Measurements from ENCODE around the gene NOP53.
A peak's percentile ranks its signal among the peaks of the same experiment; 100 is the strongest.
"Not testable (repeated sequence)": the region's sequence is repeated elsewhere in the genome, so short reads cannot be mapped to it uniquely, and the experiment has no call there.

NOP53 gene

DNA sequence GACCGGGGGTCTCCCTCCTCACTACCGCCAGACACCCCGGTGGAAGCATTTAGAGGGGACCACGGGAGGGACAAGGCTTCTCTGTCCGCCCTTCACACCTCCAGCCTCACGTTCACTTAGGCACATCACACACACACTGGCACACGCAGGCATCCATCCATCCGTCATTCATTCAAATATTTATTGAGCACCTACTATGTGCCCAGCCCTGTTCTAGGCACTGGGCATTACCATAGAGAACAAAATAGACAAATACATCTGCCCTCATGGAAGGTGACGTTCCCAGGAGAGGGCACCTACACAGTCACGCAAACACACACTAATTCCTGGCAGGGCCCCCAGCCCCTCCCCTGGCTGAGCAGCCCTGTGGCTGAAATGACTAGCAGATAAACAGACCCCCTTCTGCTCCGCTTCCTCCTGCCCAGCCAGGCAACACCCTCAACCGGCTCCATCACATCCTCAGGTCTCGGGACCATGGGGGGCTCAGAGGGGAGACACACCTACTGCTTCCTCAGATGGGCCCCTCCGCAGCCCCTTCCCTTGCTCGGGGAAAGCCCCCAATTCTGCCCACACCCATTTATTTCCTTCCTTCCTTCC is 3.7 kb upstream of the NOP53 start:
- TF ChIP-seq TAF1 (IDR thresholded peaks at IDR 0.05; ENCODE audit: borderline replicate concordance, low read depth, low read length), result no peak
- TF ChIP-seq POLR2AphosphoS5 (IDR thresholded peaks at IDR 0.05; ENCODE audit: low read depth, low read length), result no peak
- no peak for DNase-seq (ENCODE audit: insufficient read length)
- no peak for FAIRE-seq

DNA sequence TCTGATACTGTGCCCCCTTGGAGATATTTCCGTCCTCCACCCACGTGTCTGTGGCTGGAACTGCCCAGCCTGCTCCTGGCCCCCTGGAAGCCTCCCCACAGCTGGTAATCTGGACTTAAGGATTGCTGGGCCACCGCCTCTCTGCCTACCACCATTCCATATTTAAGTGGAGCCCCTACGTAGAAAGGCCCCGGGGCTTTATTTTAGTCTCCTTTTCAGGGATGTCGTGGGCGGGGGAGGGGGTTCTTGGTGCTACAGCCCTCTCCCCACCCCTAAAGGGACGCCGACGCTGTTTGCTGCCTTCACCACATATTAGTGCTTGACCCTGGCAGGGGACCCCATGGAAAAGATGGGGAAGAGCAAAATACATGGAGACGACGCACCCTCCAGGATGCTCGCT is 2.7 kb upstream of the NOP53 start:
- TF ChIP-seq POLR2A (IDR thresholded peaks at IDR 0.05; ENCODE audit: low read depth, low read length) (no peak), TAF1 (IDR thresholded peaks at IDR 0.05; ENCODE audit: borderline replicate concordance, low read depth, low read length) (no peak), POLR2AphosphoS5 (IDR thresholded peaks at IDR 0.05; ENCODE audit: low read depth, low read length) (no peak)
- no peak for FAIRE-seq
- DNase-seq (ENCODE audit: insufficient read length), result no peak

DNA sequence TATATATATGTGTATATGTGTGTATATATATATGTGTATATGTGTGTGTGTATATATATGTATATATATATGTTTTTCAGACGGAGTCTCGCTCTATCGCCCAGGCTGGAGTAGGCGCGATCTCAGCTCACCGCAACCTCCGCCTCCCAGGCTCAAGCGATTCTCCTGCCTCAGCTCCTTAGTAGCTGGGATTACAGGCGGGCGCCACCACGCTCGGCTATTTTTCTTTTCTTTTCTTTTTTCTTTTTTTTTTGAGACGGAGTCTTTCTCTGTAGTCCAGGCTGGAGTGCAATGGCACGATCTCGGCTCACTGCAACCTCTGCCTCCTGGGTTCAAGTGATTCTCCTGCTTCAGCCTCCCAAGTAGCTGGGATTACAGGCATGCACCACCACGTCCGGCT is 783 bp downstream of the NOP53 start:
- DNase-seq (ENCODE audit: insufficient read length); FAIRE-seq: not testable (repeated sequence)

DNA sequence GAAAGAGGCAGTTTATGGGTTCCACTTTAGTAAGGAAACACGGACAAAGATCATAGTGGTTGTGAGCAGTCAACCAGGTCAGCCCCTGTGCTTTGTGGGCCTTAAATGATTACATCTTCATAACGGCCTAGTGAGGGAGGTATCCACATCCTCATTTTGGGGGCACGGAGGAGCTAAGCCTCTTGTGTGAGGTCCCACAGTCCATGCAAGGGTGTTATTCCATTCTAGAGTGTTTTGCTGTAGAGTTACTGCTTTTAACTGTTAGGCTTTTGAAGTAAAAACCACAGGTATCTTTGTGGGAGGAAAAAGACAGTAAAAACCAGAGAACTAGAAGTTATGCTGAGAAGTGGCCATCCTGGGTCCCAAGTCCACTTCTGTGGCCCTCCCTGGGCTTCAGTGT is 4.0 kb downstream of the NOP53 start:
- FAIRE-seq, result no peak
- TF ChIP-seq POLR2A (IDR thresholded peaks at IDR 0.05; ENCODE audit: low read depth, low read length), result no peak
- TF ChIP-seq POLR2AphosphoS5 (IDR thresholded peaks at IDR 0.05; ENCODE audit: low read depth, low read length), result no peak
- no peak for TF ChIP-seq TAF1 (IDR thresholded peaks at IDR 0.05; ENCODE audit: borderline replicate concordance, low read depth, low read length)

DNA sequence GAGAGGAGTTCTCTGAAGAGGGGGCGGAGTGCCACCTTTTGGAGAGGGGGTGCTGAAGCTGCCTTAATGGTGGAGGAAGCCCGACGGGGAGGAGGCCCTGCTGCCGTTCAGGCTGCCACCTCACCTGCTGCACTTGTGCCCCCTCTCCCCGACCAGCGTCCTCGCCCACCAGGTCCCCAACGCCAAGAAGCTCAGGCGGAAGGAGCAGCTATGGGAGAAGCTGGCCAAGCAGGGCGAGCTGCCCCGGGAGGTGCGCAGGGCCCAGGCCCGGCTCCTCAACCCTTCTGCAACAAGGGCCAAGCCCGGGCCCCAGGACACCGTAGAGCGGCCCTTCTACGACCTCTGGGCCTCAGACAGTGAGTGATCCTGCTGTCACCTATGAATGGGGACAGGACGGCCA is 5.4 kb downstream of the NOP53 start:
- FAIRE-seq (no peak), DNase-seq (ENCODE audit: insufficient read length) (no peak)
- TF ChIP-seq POLR2A (IDR thresholded peaks at IDR 0.05; ENCODE audit: low read depth, low read length), result no peak; the same call in 1 of the 2 replicates

More for the DNA sequence above, 4.0 kb downstream of the NOP53 start:
- DNase-seq (ENCODE audit: insufficient read length), result no peak

DNA sequence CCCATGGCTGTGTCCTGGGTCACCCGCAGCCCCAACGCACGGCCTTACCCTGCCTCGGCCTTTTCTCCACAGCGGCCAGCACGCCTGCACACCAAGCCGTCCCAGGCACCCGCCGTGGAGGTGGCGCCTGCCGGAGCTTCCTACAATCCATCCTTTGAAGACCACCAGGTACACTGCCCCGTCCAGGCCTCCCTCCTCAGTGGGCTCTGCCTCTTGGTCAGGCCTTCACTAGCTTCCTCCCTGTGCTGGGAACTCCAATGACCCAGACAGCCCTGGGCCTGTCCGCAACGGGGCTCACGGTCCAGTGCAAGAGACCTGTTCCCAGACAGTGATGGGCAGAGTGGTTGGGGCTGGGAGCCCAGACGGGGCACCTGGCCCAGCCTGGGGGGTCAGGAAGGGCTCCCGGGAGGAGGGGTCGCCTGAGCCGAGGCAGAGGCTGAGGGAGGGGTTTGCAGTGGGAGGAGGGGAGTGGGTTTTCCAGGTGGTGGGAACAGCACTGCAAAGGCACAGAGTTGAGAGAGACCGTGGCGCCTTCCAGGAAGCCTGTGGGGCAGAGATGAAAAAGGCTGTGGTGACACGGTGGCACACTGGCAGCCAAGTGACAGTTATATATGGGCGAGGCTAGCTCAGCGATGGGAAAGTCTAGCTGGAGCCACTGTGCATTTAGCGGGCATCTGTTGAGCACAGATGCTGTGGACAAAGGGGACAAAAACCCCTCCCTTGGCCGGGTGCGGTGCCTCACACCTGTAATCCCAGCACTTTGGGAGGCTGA is 7.3 kb downstream of the NOP53 start:
- FAIRE-seq (no peak), DNase-seq (ENCODE audit: insufficient read length) (no peak)
- TF ChIP-seq POLR2AphosphoS5 (IDR thresholded peaks at IDR 0.05; ENCODE audit: low read depth, low read length) (no peak), TAF1 (IDR thresholded peaks at IDR 0.05; ENCODE audit: borderline replicate concordance, low read depth, low read length) (no peak), POLR2A (IDR thresholded peaks at IDR 0.05; ENCODE audit: low read depth, low read length) (no peak)

DNA sequence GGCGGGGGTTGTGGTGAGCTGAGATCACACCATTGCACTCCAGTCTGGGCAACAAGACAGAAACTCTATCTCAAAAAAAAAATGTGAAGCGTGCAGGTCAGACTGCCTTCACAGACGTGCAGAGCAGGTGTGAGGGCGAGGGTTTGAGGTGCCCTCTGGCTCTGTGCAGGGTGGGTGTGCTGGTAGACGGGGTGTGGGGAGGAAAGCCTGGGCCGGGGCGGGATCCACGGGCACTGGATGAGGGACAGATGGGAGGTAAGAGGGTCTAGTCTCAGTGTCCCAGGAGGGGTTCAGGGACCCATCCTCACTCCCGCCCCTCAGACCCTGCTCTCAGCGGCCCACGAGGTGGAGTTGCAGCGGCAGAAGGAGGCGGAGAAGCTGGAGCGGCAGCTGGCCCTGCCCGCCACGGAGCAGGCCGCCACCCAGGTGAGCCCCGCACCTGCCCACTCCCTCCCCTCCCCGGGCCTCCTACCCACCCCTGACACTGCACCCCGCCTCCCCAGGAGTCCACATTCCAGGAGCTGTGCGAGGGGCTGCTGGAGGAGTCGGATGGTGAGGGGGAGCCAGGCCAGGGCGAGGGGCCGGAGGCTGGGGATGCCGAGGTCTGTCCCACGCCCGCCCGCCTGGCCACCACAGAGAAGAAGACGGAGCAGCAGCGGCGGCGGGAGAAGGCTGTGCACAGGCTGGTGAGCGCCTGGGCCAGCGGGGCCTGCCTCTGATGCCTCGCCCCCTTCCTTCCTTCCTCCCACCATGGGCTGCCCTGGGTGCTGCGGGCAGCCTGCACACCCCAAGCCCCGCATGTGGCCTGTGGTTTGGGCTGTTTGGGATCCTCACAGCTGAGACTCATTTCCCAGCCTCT is 9.1 kb downstream of the NOP53 start:
- FAIRE-seq, result no peak
- TF ChIP-seq POLR2AphosphoS5 (IDR thresholded peaks at IDR 0.05; ENCODE audit: low read depth, low read length) (no peak), POLR2A (IDR thresholded peaks at IDR 0.05; ENCODE audit: low read depth, low read length) (no peak), TAF1 (IDR thresholded peaks at IDR 0.05; ENCODE audit: borderline replicate concordance, low read depth, low read length) (no peak)
- DNase-seq (ENCODE audit: insufficient read length), result no peak

DNA sequence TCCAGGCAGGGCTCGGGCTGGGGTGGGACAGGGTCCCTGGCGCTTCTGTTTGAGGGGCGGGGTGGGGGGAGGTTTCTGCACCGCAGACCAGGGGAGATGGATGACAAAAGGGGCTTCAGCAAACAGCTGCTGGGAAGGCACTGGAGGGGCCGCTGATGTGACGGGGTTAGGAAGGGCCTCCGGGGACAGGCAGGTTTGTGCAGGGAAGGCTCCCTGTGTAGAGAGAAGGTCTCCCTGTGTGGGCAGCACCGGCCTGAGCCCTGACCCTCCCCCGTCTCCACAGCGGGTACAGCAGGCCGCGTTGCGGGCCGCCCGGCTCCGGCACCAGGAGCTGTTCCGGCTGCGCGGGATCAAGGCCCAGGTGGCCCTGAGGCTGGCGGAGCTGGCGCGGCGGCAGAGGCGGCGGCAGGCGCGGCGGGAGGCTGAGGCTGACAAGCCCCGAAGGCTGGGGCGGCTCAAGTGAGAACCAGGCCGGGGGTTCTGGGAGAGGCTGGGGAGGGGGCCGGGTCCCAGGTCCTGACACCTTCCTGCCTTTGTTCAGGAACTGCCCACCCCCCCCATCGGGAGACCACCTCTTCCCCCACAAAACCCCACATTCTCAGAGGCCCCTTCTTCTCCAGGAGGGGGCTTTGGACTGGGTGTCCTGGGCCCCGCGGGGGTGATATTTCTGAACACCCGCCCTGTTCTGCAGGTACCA is 9.9 kb downstream of the NOP53 start:
- 0 out of 2 replicates have a peak, but pooled peaks have one; percentile 4 for TF ChIP-seq POLR2A (IDR thresholded peaks at IDR 0.05; ENCODE audit: low read depth, low read length)
- TF ChIP-seq POLR2AphosphoS5 (IDR thresholded peaks at IDR 0.05; ENCODE audit: low read depth, low read length), result no peak
- TF ChIP-seq TAF1 (IDR thresholded peaks at IDR 0.05; ENCODE audit: borderline replicate concordance, low read depth, low read length), result no peak
- FAIRE-seq, result no peak

DNA sequence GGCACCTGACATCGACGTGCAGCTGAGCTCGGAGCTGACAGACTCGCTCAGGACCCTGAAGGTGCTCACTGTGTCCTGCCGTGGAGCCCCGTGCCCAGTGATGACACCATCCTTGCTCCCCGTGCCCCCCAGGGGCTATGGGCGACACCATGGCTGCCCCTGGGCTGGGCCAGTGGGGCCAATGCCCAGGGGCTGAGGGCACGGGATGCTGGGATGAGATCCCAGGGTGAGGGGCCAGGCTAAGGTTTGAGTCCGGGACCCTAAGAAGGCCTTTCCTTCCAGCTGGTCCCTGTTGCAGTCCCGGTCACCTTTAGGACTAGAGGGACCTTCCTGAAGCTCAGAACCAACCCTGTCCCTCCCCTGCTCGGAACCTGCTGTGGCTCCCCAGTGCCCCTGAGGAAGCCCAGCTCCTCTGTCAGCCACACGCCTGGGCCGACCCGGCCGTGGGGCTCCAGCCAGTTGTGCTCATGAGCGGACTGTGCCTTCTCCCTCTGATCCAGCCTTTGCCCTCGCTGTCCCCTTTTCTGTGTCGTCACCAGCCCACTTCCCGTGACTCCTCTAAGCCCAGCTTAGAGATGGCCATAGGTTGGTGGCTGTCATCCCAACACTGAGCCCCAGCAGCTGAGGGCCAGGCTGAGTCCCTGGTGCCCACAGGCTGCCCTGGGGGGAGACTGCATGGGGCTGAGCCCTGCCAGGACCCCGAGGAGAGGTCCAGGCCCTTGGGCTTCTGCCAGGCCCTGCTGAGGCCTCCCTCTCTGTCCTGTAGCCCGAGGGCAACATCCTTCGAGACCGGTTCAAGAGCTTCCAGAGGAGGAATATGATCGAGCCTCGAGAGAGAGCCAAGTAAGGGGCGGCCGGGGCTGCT is 10.6 kb downstream of the NOP53 start:
- DNase-seq (ENCODE audit: insufficient read length) (no peak), FAIRE-seq (no peak)
- TF ChIP-seq TAF1 (IDR thresholded peaks at IDR 0.05; ENCODE audit: borderline replicate concordance, low read depth, low read length), result no peak
- TF ChIP-seq POLR2AphosphoS5 (IDR thresholded peaks at IDR 0.05; ENCODE audit: low read depth, low read length), result no peak; the same call in 1 of the 2 replicates
- no peak; the same call in 1 of the 2 replicates for TF ChIP-seq POLR2A (IDR thresholded peaks at IDR 0.05; ENCODE audit: low read depth, low read length)

More for the DNA sequence above, 9.9 kb downstream of the NOP53 start:
- DNase-seq (ENCODE audit: insufficient read length), result no peak

DNA sequence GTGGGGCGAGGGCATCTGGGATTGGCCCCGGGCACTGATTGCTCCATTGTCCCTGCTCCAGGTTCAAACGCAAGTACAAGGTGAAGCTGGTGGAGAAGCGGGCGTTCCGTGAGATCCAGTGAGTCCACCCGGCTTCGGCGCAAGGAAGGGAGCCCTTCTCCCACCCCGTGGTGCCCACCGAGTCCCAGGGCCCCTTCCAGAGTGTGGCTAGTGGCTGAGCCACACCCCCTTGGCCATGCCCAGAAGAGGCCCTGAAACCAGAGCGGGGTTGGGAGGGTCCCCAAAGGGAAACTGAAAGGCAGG is 11.2 kb downstream of the NOP53 start:
- DNase-seq (ENCODE audit: insufficient read length) (no peak), FAIRE-seq (no peak)
- TF ChIP-seq POLR2AphosphoS5 (IDR thresholded peaks at IDR 0.05; ENCODE audit: low read depth, low read length), result no peak
- TF ChIP-seq TAF1 (IDR thresholded peaks at IDR 0.05; ENCODE audit: borderline replicate concordance, low read depth, low read length), result no peak
- TF ChIP-seq POLR2A (IDR thresholded peaks at IDR 0.05; ENCODE audit: low read depth, low read length), result no peak
